ENCODE data around the gene EEF1AKMT1.

EEF1AKMT1 gene

DNA sequence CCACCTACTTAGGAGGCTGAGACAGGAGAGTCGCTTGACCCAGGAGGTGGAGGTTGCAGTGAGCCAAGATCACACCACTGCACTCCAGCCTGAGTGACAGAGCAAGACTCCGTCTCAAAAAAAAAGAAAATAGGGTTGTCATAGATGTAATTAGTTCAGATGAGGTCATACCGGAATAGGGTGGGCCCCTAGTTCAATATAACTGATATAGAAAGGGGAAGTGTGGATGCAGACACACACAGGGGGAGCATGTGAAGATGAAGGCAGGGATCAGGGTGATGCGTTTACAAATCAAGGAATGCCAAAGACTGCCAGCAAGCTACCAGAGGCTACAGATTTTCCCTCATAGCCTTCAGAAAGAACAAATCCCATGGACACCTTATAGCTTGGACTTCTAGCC lies 24.3 kb upstream of the EEF1AKMT1 start:
- TF ChIP-seq, protein P1, sequence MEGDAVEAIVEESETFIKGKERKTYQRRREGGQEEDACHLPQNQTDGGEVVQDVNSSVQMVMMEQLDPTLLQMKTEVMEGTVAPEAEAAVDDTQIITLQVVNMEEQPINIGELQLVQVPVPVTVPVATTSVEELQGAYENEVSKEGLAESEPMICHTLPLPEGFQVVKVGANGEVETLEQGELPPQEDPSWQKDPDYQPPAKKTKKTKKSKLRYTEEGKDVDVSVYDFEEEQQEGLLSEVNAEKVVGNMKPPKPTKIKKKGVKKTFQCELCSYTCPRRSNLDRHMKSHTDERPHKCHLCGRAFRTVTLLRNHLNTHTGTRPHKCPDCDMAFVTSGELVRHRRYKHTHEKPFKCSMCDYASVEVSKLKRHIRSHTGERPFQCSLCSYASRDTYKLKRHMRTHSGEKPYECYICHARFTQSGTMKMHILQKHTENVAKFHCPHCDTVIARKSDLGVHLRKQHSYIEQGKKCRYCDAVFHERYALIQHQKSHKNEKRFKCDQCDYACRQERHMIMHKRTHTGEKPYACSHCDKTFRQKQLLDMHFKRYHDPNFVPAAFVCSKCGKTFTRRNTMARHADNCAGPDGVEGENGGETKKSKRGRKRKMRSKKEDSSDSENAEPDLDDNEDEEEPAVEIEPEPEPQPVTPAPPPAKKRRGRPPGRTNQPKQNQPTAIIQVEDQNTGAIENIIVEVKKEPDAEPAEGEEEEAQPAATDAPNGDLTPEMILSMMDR (IDR thresholded peaks at IDR 0.05; ENCODE audit: control insufficient read depth, insufficient read depth, low read depth, low read length, missing control alignments): no peak
- H3K4me3 ChIP-seq (ENCODE audit: control insufficient read depth, low read depth, low read length): no peak overlapping the region
- no peak for DNase-seq (ENCODE audit: low read depth)

DNA sequence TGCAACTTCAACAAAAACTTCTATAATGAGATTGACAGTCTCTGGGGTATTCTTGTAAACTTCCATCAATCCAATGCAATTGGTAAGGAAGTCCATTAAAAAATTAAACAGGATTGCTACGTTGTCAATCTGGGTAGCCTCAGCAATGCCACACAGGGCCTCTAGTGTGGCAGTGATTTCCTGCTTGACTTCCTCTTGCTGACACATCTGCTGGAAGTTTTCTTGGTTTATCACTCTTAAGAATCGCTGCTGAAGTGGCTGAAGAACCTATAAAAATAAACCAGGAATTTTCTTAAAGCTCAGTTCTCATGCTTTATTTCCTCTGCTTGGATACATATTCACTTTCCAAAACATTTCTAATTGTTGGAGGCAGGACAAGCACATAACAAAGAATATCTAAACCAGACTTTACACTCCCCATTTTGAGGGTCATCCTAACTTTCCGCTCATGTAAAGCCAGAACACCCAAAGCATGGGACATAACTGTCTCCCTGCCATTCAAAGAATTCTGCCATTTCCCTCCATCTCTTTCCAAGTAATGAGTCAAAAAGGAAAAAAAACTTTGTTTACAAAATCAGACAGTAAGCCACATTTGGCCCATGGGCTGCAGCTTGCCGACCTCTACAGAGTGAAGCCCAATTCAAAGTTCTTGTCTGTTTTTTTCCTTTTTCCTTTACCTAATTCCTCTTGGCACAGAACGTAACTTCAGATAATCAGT lies 23.2 kb upstream of the EEF1AKMT1 start:
- no peak overlapping the region for H3K4me3 ChIP-seq (ENCODE audit: control insufficient read depth, low read depth, low read length)
- TF ChIP-seq, protein P1 (IDR thresholded peaks at IDR 0.05; ENCODE audit: control insufficient read depth, insufficient read depth, low read depth, low read length, missing control alignments): no peak
- DNase-seq (ENCODE audit: low read depth): no peak

DNA sequence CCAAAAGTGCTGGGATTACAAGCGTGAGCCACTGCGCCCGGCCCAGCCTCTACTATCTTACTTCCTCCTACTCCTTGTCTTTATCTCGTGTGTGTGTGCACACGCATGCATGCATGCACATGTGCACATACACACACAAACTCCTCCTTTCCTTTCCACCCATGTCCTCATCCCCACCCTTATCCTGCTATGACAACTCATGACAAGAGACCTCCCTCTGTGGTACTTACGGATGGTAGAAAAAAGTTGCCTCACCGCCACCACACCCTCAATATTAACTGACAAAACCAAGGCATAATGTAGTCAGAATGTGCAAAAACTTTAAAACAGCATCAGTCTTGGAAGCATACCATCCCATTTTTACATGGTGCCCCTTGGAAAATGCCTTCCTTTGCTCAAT lies 15.9 kb upstream of the EEF1AKMT1 start:
- DNase-seq (ENCODE audit: low read depth): no peak
- TF ChIP-seq, protein P1 (IDR thresholded peaks at IDR 0.05; ENCODE audit: control insufficient read depth, insufficient read depth, low read depth, low read length, missing control alignments): no peak
- no peak overlapping the region for H3K4me3 ChIP-seq (ENCODE audit: control insufficient read depth, low read depth, low read length)

DNA sequence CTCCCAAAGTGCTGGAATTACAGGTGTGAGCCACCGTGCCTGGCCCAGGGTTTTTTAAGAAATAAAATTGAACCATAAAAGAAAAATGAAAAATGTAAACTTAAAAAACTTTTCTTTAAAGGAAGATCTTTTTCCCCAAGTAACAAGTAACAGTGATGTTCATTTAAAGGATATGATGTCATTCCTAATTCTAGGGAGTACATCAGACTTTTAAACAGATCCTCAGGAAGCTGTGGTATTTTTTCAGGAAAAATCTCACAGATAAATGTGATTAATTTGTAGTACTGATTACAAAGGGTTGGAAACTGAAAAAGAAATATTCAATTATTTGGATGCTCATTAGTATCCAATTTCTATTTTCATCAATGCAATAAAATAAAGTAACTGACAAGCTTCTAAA lies 14.6 kb upstream of the EEF1AKMT1 start:
- H3K4me3 ChIP-seq (ENCODE audit: control insufficient read depth, low read depth, low read length): no peak overlapping the region
- TF ChIP-seq, protein P1 (IDR thresholded peaks at IDR 0.05; ENCODE audit: control insufficient read depth, insufficient read depth, low read depth, low read length, missing control alignments): no peak
- DNase-seq (ENCODE audit: low read depth): no peak

DNA sequence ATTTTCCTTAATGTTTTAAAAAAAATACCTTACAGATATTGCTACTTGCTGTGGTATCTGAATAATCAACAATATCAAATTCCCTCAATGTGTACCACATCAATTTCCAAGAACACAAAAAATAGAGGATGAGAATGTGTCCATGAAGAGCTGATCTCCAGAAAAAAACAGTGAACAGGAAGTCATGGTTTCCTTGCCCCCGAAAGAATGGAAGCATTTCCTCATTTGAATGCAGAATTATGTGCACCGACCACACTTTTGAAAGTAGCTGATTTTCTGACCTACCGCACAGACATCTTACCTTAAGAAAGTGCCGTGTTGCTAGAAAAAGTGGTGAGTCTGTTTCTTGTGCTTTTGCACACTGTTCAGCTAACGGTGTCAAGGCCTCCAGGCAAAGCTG lies 13.4 kb upstream of the EEF1AKMT1 start:
- TF ChIP-seq, protein P1 (IDR thresholded peaks at IDR 0.05; ENCODE audit: control insufficient read depth, insufficient read depth, low read depth, low read length, missing control alignments): no peak
- no peak for DNase-seq (ENCODE audit: low read depth)
- no peak overlapping the region for H3K4me3 ChIP-seq (ENCODE audit: control insufficient read depth, low read depth, low read length)

DNA sequence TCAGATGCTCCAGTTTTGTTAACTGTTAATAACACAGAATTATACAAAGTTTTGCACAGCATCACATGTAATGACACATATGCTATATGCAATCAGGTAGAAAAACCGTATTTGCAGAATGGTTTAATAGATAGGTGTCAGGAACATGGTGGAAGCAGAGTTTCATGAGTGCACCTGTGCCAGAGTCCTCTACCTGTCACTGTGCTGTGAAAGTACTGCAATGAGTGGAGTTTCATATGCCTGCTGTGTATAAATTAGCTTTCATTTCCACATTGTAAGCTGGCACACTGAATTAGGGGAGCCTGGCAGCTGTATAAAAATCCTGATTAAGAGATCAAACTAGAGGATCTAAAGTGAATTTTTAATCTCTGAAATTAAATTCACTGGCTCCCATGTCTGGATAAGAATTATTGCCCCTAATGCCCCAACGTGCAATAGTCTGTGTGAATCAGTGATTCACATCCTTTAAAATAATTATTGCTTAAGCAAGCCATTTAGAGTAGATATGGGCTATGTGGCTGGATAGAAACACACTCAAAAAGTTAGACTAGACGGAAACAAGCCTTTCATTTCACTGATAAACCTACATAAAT lies 8.5 kb upstream of the EEF1AKMT1 start:
- H3K4me3 ChIP-seq (ENCODE audit: control insufficient read depth, low read depth, low read length): no peak overlapping the region
- no peak for DNase-seq (ENCODE audit: low read depth)
- TF ChIP-seq, protein P1 (IDR thresholded peaks at IDR 0.05; ENCODE audit: control insufficient read depth, insufficient read depth, low read depth, low read length, missing control alignments): no peak
